Keratinocyte (primary cell): ENCODE data around the gene MTMR2. TPM values are rescaled to one million over a fixed set of nuclear protein-coding genes. Genes with fewer than 3 reads are reported as not detected.

Experiments used
- DNase-seq: peaks from one replicate; pipeline ENCODE4 v3.0.0-alpha.2; 2011; ENCODE audit warnings: low read depth, missing footprints, low spot score
- FAIRE-seq: peaks from 2 replicates; lab custom pipeline; 2011; peaks lifted over from hg19 to GRCh38; lab: Jason Lieb, UNC
- H2AFZ ChIP-seq: 2 replicates; pipeline ENCODE4 v1.6.0; 2012; ENCODE audit warnings: low read length, control low read depth, inconsistent platforms; ENCODE audit not compliant: control insufficient read depth
- H3K27ac ChIP-seq: 2 replicates; pipeline ENCODE4 v1.5.1; 2011; ENCODE audit warnings: low read length; ENCODE audit not compliant: control insufficient read depth, insufficient read depth
- H3K27me3 ChIP-seq: 3 replicates; pipeline ENCODE4 v1.6.0; 2011; ENCODE audit warnings: low read length; ENCODE audit not compliant: control insufficient read depth, insufficient read depth; ENCODE audit errors: extremely low read depth
- H3K36me3 ChIP-seq, 2 experiments: 2 replicates in 1 of 2; 3 replicates in 1 of 2; pipeline ENCODE4 v1.5.1; 2011; ENCODE audit warnings: low read length in 2 of 2, mild to moderate bottlenecking in 1 of 2; ENCODE audit not compliant: control insufficient read depth in 2 of 2, insufficient read depth in 2 of 2; ENCODE audit errors: extremely low read depth in 1 of 2
- H3K4me1 ChIP-seq: 3 replicates; pipeline ENCODE4 v1.5.1; 2011; ENCODE audit warnings: low read length; ENCODE audit not compliant: control insufficient read depth, insufficient read depth; ENCODE audit errors: extremely low read depth
- H3K4me2 ChIP-seq: 3 replicates; pipeline ENCODE4 v1.6.0; 2011; ENCODE audit warnings: low read depth, low read length; ENCODE audit not compliant: control insufficient read depth, insufficient read depth; ENCODE audit errors: extremely low read depth
- H3K4me3 ChIP-seq, 3 experiments: fragments of 200-600 bp in 1 of 3; sonication (generic) in 1 of 3; 2 replicates in 2 of 3; 3 replicates in 1 of 3; pipeline ENCODE4 v1.5.1; 2011 to 2016; ENCODE audit warnings: low read length in 3 of 3, mild to moderate bottlenecking in 3 of 3, control low read depth in 2 of 3, inconsistent platforms in 1 of 3, low read depth in 1 of 3, mixed read lengths in 1 of 3, mixed run types in 1 of 3, moderate library complexity in 1 of 3; ENCODE audit not compliant: control insufficient read depth in 2 of 3, insufficient read depth in 2 of 3; ENCODE audit errors: extremely low read depth in 1 of 3
- H3K79me2 ChIP-seq: 2 replicates; pipeline ENCODE4 v1.6.0; 2012; ENCODE audit warnings: low read length; ENCODE audit not compliant: control insufficient read depth, insufficient read depth
- H3K9ac ChIP-seq: 3 replicates; pipeline ENCODE4 v1.6.0; 2011; ENCODE audit warnings: low read length; ENCODE audit not compliant: control insufficient read depth, insufficient read depth; ENCODE audit errors: extremely low read depth
- H3K9me1 ChIP-seq: 3 replicates; pipeline ENCODE4 v1.6.0; 2011; ENCODE audit warnings: low read length; ENCODE audit not compliant: control insufficient read depth, insufficient read depth; ENCODE audit errors: extremely low read depth
- H3K9me3 ChIP-seq: 2 replicates; pipeline ENCODE4 v1.5.1; 2012; ENCODE audit warnings: low read depth, low read length; ENCODE audit not compliant: control insufficient read depth
- H4K20me1 ChIP-seq: 3 replicates; pipeline ENCODE4 v1.6.0; 2011; ENCODE audit warnings: low read length; ENCODE audit not compliant: control insufficient read depth, insufficient read depth; ENCODE audit errors: extremely low read depth
- CTCF ChIP-seq, 3 experiments: IDR thresholded peaks in 1 of 3; conservative IDR thresholded peaks in 1 of 3; optimal IDR thresholded peaks in 1 of 3; 2 replicates in 2 of 3; 3 replicates in 1 of 3; pipeline versions ENCODE3 to v1.5.1; 2011; ENCODE audit warnings: low read length in 3 of 3, mild to moderate bottlenecking in 3 of 3, moderate library complexity in 2 of 3, control low read depth in 1 of 3, inconsistent platforms in 1 of 3; ENCODE audit not compliant: insufficient read depth in 2 of 3; ENCODE audit errors: extremely low read depth in 1 of 3
- EZH2 ChIP-seq: IDR thresholded peaks from one replicate; pipeline ENCODE4 v1.6.1; 2012; ENCODE audit warnings: inconsistent platforms, mild to moderate bottlenecking, low read length, moderate library complexity
- dilution Hi-C: fragments of 300-500 bp; cut with MboI; formaldehyde crosslinking; loops from one replicate; pipeline ENCODE4 v1.7.0; 2020; ENCODE audit warnings: low sequenced_read_pairs; ENCODE audit not compliant: extremely low pct_ligation_motif_present
- polyA plus RNA-seq, 5 experiments: library from polyadenylated mRNA; depleted of rRNA in 3 of 5; stranded (reverse) in 3 of 5; stranded (forward) in 1 of 5; unstranded in 1 of 5; fragments of >200 nt; gene quantifications; 1 replicate in 1 of 5; 2 replicates in 3 of 5; 3 replicates in 1 of 5; pipeline versions ENCODE4 v1.2.1 to v1.2.3, GENCODE V29; 2011 to 2012; ENCODE audit warnings: missing spikeins in 2 of 5, low read depth in 1 of 5, low replicate concordance in 1 of 5

The MTMR2 gene
- polyA plus RNA-seq, 1 donor (not counting 4 experiments of a cell fraction or from before 2014, with no cell fraction given), result 27.0 TPM

DNA sequence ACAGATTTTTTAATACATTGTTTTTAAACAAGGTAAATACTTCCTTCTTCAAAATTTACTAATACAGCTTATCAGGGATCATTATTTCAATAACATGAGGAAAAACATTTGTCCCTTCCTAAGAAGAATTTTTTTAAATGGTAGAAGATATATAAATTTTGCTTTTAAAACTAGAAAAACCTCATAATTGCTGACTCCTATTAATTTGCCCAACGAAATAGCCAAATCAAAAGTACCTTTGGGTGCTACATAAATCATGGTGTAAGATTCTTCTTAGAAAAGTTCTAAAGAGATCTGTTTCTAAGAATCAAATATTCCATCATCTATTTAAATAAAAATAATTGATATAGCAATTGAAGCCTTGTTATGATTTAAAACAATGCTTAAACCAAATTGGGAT is 78.7 kb downstream of the MTMR2 start:
- FAIRE-seq, result no peak

GRCh38 chr11:95835768-95836488 is 88.0 kb downstream of the MTMR2 start:
- peak overlapping the region; percentile 11 for H3K27ac ChIP-seq
- DNase-seq (peak; percentile 23), FAIRE-seq (peak; percentile 94)
- no peak overlapping the region for H2AFZ ChIP-seq
- dilution Hi-C loops, result no loop called here
- H3K4me1 ChIP-seq, result peaks cover 13% of the 10 kb centered on the region
- no peak overlapping the region for H3K4me3 ChIP-seq
- H3K9me3 ChIP-seq, result no peaks in the 10 kb centered on the region
- H3K27me3 ChIP-seq, result no peaks in the 10 kb centered on the region
- no peaks in the 10 kb centered on the region for H3K9me1 ChIP-seq
- TF ChIP-seq EZH2 (no peak), CTCF (optimal IDR thresholded peaks at IDR 0.05 in 1 of 3, IDR thresholded peaks at IDR 0.05 in 1 of 3, conservative IDR thresholded peaks at IDR 0.05 in 1 of 3; ENCODE audit: extremely low read depth in 1 of 3, insufficient read depth in 2 of 3, low read length in 3 of 3) (peak; percentile 80 to 93 (median 84))
- H3K36me3 ChIP-seq, result peaks cover 6 to 14% of the 10 kb centered on the region in 2 experiments
- no peak overlapping the region for H3K9ac ChIP-seq
- no peak overlapping the region for H3K4me2 ChIP-seq
- no peaks in the 10 kb centered on the region for H4K20me1 ChIP-seq
- H3K79me2 ChIP-seq, result no peaks in the 10 kb centered on the region

More for the DNA sequence above, 78.7 kb downstream of the MTMR2 start:
- no peak overlapping the region for H3K4me3 ChIP-seq
- DNase-seq, result no peak
- TF ChIP-seq CTCF (optimal IDR thresholded peaks at IDR 0.05 in 1 of 3, IDR thresholded peaks at IDR 0.05 in 1 of 3, conservative IDR thresholded peaks at IDR 0.05 in 1 of 3; ENCODE audit: extremely low read depth in 1 of 3, insufficient read depth in 2 of 3, low read length in 3 of 3) (no peak), EZH2 (no peak)
- no peaks in the 10 kb centered on the region for H3K27me3 ChIP-seq
- no peak overlapping the region for H2AFZ ChIP-seq
- no peaks in the 10 kb centered on the region for H3K4me1 ChIP-seq
- no peaks in the 10 kb centered on the region for H4K20me1 ChIP-seq
- no peaks in the 10 kb centered on the region for H3K79me2 ChIP-seq
- dilution Hi-C loops, result no loop called here
- no peak overlapping the region for H3K27ac ChIP-seq
- H3K9me3 ChIP-seq, result no peaks in the 10 kb centered on the region
- no peak overlapping the region for H3K4me2 ChIP-seq
- peaks cover 9 to 11% of the 10 kb centered on the region in 2 experiments for H3K36me3 ChIP-seq
- H3K9ac ChIP-seq, result no peak overlapping the region
- H3K9me1 ChIP-seq, result no peaks in the 10 kb centered on the region
